ENCODE results near the gene MAP2K2.

MAP2K2 gene

GRCh38 chr19:4099041-4099764 lies 24.7 kb downstream of the MAP2K2 start:
- Histone ChIP-seq H3K9ac (ENCODE audit: low read length) (no peak overlapping the region), H3K9me3 (ENCODE audit: insufficient read depth, low read length) (no peaks in the 10 kb centered on the region), H3K4me1 (ENCODE audit: low read length) (no peaks in the 10 kb centered on the region), H3K27me3 (ENCODE audit: low read depth, low read length) (no peaks in the 10 kb centered on the region), H3K27ac (ENCODE audit: low read length) (no peak overlapping the region), H4K20me1 (ENCODE audit: insufficient read depth, low read length) (no peaks in the 10 kb centered on the region; the same call in 1 of the 2 replicates), H3K36me3 (replicated peaks; ENCODE audit: low read depth, low read length) (peaks cover 33% of the 10 kb centered on the region), H3K79me2 (ENCODE audit: low read length) (no peaks in the 10 kb centered on the region), H3K4me2 (ENCODE audit: low read length) (no peak overlapping the region), H2AFZ (ENCODE audit: low read depth, low read length) (no peak overlapping the region), H3K4me3 (ENCODE audit: low read length) (no peak overlapping the region)
- TF ChIP-seq EZH2phosphoT487 (IDR thresholded peaks at IDR 0.05; ENCODE audit: low read depth) (no peak), CTCF (IDR thresholded peaks at IDR 0.05; ENCODE audit: low read depth, low read length) (no peak)

- Histone ChIP-seq H3K4me1 (ENCODE audit: low read length) (no peaks in the 10 kb centered on the region), H3K9ac (ENCODE audit: low read length) (no peak overlapping the region), H3K27me3 (ENCODE audit: low read depth, low read length) (no peaks in the 10 kb centered on the region), H3K36me3 (replicated peaks; ENCODE audit: low read depth, low read length) (peaks cover 38% of the 10 kb centered on the region), H3K9me3 (ENCODE audit: insufficient read depth, low read length) (no peaks in the 10 kb centered on the region), H4K20me1 (ENCODE audit: insufficient read depth, low read length) (no peaks in the 10 kb centered on the region; the same call in 1 of the 2 replicates), H2AFZ (ENCODE audit: low read depth, low read length) (no peak overlapping the region), H3K4me2 (ENCODE audit: low read length) (no peak overlapping the region), H3K27ac (ENCODE audit: low read length) (no peak overlapping the region), H3K4me3 (ENCODE audit: low read length) (no peak overlapping the region), H3K79me2 (ENCODE audit: low read length) (no peaks in the 10 kb centered on the region)
- no peak for TF ChIP-seq CTCF (IDR thresholded peaks at IDR 0.05; ENCODE audit: low read depth, low read length)
- TF ChIP-seq EZH2phosphoT487 (IDR thresholded peaks at IDR 0.05; ENCODE audit: low read depth) = no peak
Measured at GRCh38 chr19:4098493-4098892, 25.4 kb downstream of the MAP2K2 start.

- Histone ChIP-seq H3K27ac (ENCODE audit: low read length) (no peak overlapping the region), H3K79me2 (ENCODE audit: low read length) (no peaks in the 10 kb centered on the region), H2AFZ (ENCODE audit: low read depth, low read length) (no peak overlapping the region), H3K4me1 (ENCODE audit: low read length) (no peaks in the 10 kb centered on the region), H3K4me2 (ENCODE audit: low read length) (no peak overlapping the region), H3K36me3 (replicated peaks; ENCODE audit: low read depth, low read length) (peaks cover 39% of the 10 kb centered on the region), H3K4me3 (ENCODE audit: low read length) (no peak overlapping the region), H3K27me3 (ENCODE audit: low read depth, low read length) (no peaks in the 10 kb centered on the region), H4K20me1 (ENCODE audit: insufficient read depth, low read length) (no peaks in the 10 kb centered on the region; the same call in 1 of the 2 replicates), H3K9me3 (ENCODE audit: insufficient read depth, low read length) (no peaks in the 10 kb centered on the region), H3K9ac (ENCODE audit: low read length) (no peak overlapping the region)
- TF ChIP-seq CTCF (IDR thresholded peaks at IDR 0.05; ENCODE audit: low read depth, low read length) (no peak), EZH2phosphoT487 (IDR thresholded peaks at IDR 0.05; ENCODE audit: low read depth) (no peak)
Measured at GRCh38 chr19:4097501-4097900, 26.4 kb downstream of the MAP2K2 start.

GRCh38 chr19:4096049-4096892 lies 27.7 kb downstream of the MAP2K2 start:
- H3K9ac ChIP-seq (ENCODE audit: low read length) = no peak overlapping the region
- H3K36me3 ChIP-seq (replicated peaks; ENCODE audit: low read depth, low read length) = peaks cover 35% of the 10 kb centered on the region
- H3K9me3 ChIP-seq (ENCODE audit: insufficient read depth, low read length) = no peaks in the 10 kb centered on the region
- H3K79me2 ChIP-seq (ENCODE audit: low read length) = no peaks in the 10 kb centered on the region
- no peak overlapping the region for H3K4me3 ChIP-seq (ENCODE audit: low read length)
- no peaks in the 10 kb centered on the region for H3K4me1 ChIP-seq (ENCODE audit: low read length)
- H2AFZ ChIP-seq (ENCODE audit: low read depth, low read length) = no peak overlapping the region
- H4K20me1 ChIP-seq (ENCODE audit: insufficient read depth, low read length) = no peaks in the 10 kb centered on the region; the same call in 1 of the 2 replicates
- H3K27ac ChIP-seq (ENCODE audit: low read length) = no peak overlapping the region
- TF ChIP-seq CTCF (IDR thresholded peaks at IDR 0.05; ENCODE audit: low read depth, low read length) (no peak), EZH2phosphoT487 (IDR thresholded peaks at IDR 0.05; ENCODE audit: low read depth) (no peak)
- H3K27me3 ChIP-seq (ENCODE audit: low read depth, low read length) = no peaks in the 10 kb centered on the region
- no peak overlapping the region for H3K4me2 ChIP-seq (ENCODE audit: low read length)

Data from OCI-LY3 (cell line).